Spleen (tissue), 11 donors: ENCODE data around the gene MAN1C1. TPM values are rescaled to one million over a fixed set of nuclear protein-coding genes. Genes with fewer than 3 reads are reported as not detected.

Experiments used
- DNase-seq: peaks from one replicate; pipeline ENCODE4 v3.0.0-alpha.2; 2020
- H3K27ac ChIP-seq, 8 donors: fragments of 200-600 bp; sonication (generic) in 7 of 8; 1 replicate in 4 of 8; 2 replicates in 4 of 8; pipeline versions ENCODE4 v1.5.0 to v1.8.0; 2016 to 2021; ENCODE audit warnings: inconsistent platforms in 4 of 8, mild to moderate bottlenecking in 4 of 8, moderate library complexity in 1 of 8
- H3K27me3 ChIP-seq, 7 donors: fragments of 200-600 bp; sonication (generic) in 6 of 7; replicated peaks in 1 of 7; 1 replicate in 4 of 7; 2 replicates in 3 of 7; pipeline versions ENCODE4 v1.5.0 to v1.8.0; 2016 to 2021; ENCODE audit warnings: inconsistent platforms in 3 of 7, mild to moderate bottlenecking in 1 of 7
- H3K36me3 ChIP-seq, 6 donors: fragments of 200-600 bp; sonication (generic) in 5 of 6; 1 replicate in 4 of 6; 2 replicates in 2 of 6; pipeline versions ENCODE4 v1.5.0 to v1.8.0; 2016 to 2021; ENCODE audit warnings: inconsistent platforms in 2 of 6
- H3K4me1 ChIP-seq, 6 donors: fragments of 200-600 bp; sonication (generic) in 5 of 6; 1 replicate in 3 of 6; 2 replicates in 3 of 6; pipeline versions ENCODE4 v1.5.0 to v1.8.0; 2016 to 2021; ENCODE audit warnings: inconsistent platforms in 3 of 6
- H3K4me3 ChIP-seq, 8 donors: fragments of 200-600 bp; sonication (generic) in 7 of 8; 1 replicate in 4 of 8; 2 replicates in 4 of 8; pipeline versions ENCODE4 v1.5.0 to v1.8.0; 2016 to 2021; ENCODE audit warnings: inconsistent platforms in 4 of 8, mild to moderate bottlenecking in 4 of 8, moderate library complexity in 2 of 8
- H3K9me3 ChIP-seq, 8 donors: fragments of 200-600 bp; sonication (generic) in 7 of 8; 1 replicate in 4 of 8; 2 replicates in 4 of 8; pipeline versions ENCODE4 v1.5.0 to v1.8.0; 2016 to 2021; ENCODE audit warnings: inconsistent platforms in 4 of 8
- POLR2A ChIP-seq, 3 donors: fragments of 450-650 bp; IDR thresholded peaks; one replicate each; pipeline ENCODE4 v1.5.1; 2017; ENCODE audit warnings: antibody characterized with exemption in 3 of 3, mild to moderate bottlenecking in 1 of 3
- POLR2AphosphoS5 ChIP-seq, 3 donors: sonication (generic); formaldehyde crosslinking; IDR thresholded peaks; one replicate each; pipeline ENCODE4 v1.5.1; 2017; ENCODE audit warnings: antibody characterized with exemption in 3 of 3
- WGBS, 5 donors: extraction: QIAGEN DNeasy Blood & Tissue Kit in 3 of 5; methylation state at CpG; one replicate each; pipeline versions ENCODE4 v1.1.5 to v1.1.7; 2013 to 2018; 5-methylcytosine and 5-hydroxymethylcytosine counted together
- intact Hi-C: fragments of 100-400 bp; cut with DNase I; formaldehyde crosslinking; loops from one replicate; pipeline ENCODE4 v1.15.0; 2023; ENCODE audit warnings: low total_unique reads
- polyA plus RNA-seq, 3 donors: library from polyadenylated mRNA; stranded (reverse); fragments of 200-250 nt; gene quantifications; one replicate each; pipeline ENCODE4 v1.2.1, GENCODE V29; 2013
- total RNA-seq, 7 donors: library from RNA; depleted of rRNA in 3 of 7; stranded (reverse); fragments of >200 nt in 3 of 7; fragmentation: NEBNext Ultra II Directional in 4 of 7; extraction: Animal tissue kit (Norgen Biotek cat#: 25700) in 4 of 7; gene quantifications; one replicate each; pipeline versions ENCODE4 v1.1.0 to v1.2.1, GENCODE V29; 2016 to 2021
- TF ChIP-seq, protein P1 (sequence below), 11 experiments: fragments of 200-600 bp in 7 of 11; fragments of 450-650 bp in 4 of 11; sonication (generic) in 4 of 11; IDR thresholded peaks in 8 of 11; conservative IDR thresholded peaks in 3 of 11; 1 replicate in 7 of 11; 2 replicates in 4 of 11; pipeline versions ENCODE4 v1.4.0 to v1.8.0; 2016 to 2021; ENCODE audit warnings: antibody characterized with exemption in 11 of 11, inconsistent platforms in 4 of 11, mild to moderate bottlenecking in 1 of 11
- donor health status: healthy with polysubstance abuse.
- donor health status: DM: no; HTN: no; CAD: no; lungs with moderate emphysema.
- donor health status: DM: no; HTN: no; CAD: no.
- donor health status: Bipolar disorder and iron deficiency.
- donor health status: healthy.
- donor health status: DM: no; HTN: no; CAD: no.
- donor health status: DM: yes; HTN: yes; CAD: no.

MAN1C1 gene
- total and polyA plus RNA-seq, 10 donors, result 4.6 to 54.3 (median 41.1) TPM

DNA sequence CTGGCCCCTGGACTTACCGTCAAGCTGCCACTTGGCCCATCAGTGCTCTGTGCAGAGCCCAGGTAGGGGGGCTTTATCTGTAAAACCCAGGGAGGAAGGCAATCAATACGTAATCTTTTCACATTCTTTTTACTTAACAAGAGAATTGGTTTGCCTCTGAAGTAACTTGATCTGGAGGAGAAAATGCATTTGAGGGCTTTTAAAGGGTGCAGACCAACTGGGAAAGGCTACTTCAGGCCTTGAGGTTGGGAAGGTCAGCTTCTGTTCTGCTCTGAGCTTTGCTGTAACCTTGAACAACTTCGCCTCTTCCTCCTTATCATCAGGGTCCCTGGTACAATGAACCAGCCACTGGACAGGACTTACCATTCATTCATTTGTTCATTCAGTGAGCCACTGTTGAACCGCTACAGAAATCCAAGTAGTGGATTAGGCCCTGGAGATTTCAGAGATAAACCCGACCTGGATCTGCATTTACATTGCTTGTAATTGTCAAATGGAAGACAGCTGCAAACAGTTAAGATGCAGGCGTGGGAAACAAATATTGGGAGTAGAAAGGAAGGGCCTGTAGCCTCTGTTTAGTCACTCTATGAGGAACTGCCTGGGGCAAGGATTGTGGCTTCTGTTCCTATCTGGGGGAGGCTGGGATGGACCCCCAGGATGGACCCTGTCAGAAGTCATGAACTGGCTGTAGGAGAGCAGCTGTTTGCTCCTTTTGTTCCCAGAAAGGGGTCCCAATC lies 90.9 kb downstream of the MAN1C1 start:
- Histone ChIP-seq H3K36me3 (no peaks in the 10 kb centered on the region), H3K4me3 (no peak overlapping the region), H3K9me3 (no peaks in the 10 kb centered on the region), H3K27ac (peak overlapping the region in 5 of 8 donors; percentile 19 to 56 (median 27)), H3K4me1 (peaks cover 33 to 98% (median 57%) of the 10 kb centered on the region in 6 donors), H3K27me3 (no peaks in the 10 kb centered on the region)
- intact Hi-C loops, result no loop called here
- TF ChIP-seq, protein P1, sequence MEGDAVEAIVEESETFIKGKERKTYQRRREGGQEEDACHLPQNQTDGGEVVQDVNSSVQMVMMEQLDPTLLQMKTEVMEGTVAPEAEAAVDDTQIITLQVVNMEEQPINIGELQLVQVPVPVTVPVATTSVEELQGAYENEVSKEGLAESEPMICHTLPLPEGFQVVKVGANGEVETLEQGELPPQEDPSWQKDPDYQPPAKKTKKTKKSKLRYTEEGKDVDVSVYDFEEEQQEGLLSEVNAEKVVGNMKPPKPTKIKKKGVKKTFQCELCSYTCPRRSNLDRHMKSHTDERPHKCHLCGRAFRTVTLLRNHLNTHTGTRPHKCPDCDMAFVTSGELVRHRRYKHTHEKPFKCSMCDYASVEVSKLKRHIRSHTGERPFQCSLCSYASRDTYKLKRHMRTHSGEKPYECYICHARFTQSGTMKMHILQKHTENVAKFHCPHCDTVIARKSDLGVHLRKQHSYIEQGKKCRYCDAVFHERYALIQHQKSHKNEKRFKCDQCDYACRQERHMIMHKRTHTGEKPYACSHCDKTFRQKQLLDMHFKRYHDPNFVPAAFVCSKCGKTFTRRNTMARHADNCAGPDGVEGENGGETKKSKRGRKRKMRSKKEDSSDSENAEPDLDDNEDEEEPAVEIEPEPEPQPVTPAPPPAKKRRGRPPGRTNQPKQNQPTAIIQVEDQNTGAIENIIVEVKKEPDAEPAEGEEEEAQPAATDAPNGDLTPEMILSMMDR (IDR thresholded peaks at IDR 0.05 in 8 of 11, conservative IDR thresholded peaks at IDR 0.05 in 3 of 11), result no peak
- TF ChIP-seq POLR2A (IDR thresholded peaks at IDR 0.05), result no peak
- no peak for TF ChIP-seq POLR2AphosphoS5 (IDR thresholded peaks at IDR 0.05)
- no peak for DNase-seq
- 73 to 82% (median 80%) methylated on average over 6 of the region's 6 CpGs for WGBS, 5 donors

DNA sequence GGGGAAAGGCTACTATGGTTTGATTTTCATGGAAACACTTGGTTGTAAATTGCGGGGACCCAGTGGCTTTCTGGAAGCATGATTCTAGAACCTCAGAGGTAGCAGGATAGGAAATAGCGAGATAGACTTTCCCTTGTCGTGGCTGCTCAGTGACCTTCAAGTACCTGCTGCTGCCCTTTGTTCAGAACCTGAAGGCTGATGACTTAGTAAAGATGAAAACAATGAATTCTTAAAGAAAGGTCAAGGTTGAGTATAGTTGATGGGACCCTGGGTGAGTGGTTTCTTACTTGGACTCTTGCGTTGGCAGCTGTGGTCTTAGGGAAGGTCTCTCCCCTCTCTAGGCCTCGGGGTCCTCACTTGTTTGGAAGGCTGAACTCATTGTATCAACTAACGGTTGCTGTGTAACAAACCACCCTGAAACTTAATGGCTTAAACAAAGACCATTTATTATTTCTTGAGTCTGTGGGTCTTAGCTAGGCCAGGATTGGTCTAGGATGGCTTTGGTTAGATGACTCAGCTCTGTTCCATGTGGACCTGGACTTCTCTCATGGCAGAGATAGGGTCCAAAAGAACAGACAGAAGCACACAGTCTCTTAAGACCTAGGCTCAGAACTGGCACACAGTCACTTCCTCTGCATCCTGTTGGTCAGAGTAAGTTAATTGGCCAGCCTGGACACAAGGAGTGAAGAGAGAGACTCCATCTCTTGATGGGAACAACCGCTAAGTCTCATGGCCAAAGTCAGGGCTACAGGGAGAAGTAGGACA lies 94.2 kb downstream of the MAN1C1 start:
- DNase-seq, result no peak
- H3K4me1 ChIP-seq, result peaks cover 16 to 83% (median 39%) of the 10 kb centered on the region in 6 donors
- no peaks in the 10 kb centered on the region for H3K9me3 ChIP-seq
- no peak overlapping the region for H3K4me3 ChIP-seq
- H3K27me3 ChIP-seq, result no peaks in the 10 kb centered on the region
- H3K36me3 ChIP-seq, result no peaks in the 10 kb centered on the region
- TF ChIP-seq POLR2A (IDR thresholded peaks at IDR 0.05) (no peak), POLR2AphosphoS5 (IDR thresholded peaks at IDR 0.05) (no peak)
- TF ChIP-seq, protein P1 (IDR thresholded peaks at IDR 0.05 in 8 of 11, conservative IDR thresholded peaks at IDR 0.05 in 3 of 11), result no peak
- H3K27ac ChIP-seq, result peak overlapping the region in 5 of 8 donors; percentile 43 to 63 (median 60)
- 85 to 91% (median 88%) methylated on average over 7 of the region's 7 CpGs for WGBS, 5 donors
- intact Hi-C loops, result no loop called here

DNA sequence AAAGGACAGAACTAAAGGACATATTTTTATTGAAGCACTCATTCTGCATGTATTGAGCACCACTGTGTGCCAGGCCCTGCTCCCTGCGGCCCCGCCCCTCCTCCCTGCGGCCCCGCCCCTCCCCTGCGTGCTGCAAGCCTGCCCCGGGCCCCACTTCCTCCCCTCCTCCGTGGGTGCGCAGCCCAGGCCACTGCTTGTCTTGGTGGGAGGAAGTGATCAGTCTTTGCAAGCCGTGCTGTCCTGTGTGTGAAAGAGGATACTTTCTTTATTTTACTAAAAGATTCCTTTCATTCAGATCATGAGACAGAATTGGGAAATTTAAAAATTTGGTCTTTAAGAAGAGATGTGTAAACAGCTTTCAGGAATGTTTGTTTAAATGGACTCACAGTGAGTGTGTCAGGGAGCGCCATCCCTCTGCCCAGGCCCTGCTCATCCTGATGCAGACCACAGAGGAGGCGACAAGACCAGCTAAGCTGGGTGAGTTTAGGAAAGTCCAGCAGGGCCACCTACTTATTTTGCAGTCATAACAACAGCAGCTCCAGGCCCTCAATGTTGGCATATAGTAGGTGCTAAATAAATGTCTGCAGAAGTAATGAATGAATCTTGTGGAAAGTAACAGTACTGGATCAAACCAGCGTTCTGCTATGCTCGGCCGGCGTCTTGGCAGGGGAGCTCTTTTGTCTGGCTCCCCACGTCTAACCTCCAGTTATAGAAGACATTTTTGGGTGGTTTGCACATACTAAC lies 95.1 kb downstream of the MAN1C1 start:
- TF ChIP-seq POLR2A (IDR thresholded peaks at IDR 0.05) (no peak), POLR2AphosphoS5 (IDR thresholded peaks at IDR 0.05) (peak in 2 of 3 donors; percentile 44 to 51)

DNA sequence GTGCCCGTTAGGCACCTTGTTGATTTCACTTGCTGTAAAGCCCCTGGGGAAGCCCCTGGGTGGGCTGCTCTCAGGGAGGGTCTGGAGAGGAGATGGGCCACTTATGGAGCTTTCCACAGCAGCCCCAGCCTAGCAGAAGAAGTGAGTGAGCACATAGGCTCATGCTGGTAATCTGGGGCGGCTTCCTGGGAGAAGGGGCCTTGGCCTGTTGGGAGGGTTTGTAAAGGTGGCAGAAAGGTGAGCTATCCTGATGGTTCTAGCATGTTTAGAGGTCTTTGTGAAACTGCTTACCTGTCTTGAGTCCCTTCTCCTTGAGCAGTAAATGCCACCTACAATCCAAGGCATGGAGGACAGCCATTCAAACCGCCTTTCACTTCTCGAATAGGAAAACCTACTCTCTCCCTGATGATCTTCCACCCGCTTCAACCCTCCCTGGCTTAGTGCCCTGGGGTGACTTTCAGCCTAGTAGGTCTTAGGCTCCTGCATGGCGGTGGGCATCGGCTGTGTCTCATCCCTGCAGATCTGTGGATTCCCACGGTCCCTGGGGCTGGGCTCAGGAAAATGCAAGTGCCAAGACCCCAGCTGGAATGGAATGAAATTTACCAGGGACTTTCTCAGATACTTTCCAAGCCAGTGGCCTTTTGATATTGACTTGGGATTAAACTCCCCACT lies 95.8 kb downstream of the MAN1C1 start:
- DNase-seq, result no peak
- Histone ChIP-seq H3K4me1 (peaks cover 16 to 67% (median 30%) of the 10 kb centered on the region in 6 donors), H3K27me3 (no peaks in the 10 kb centered on the region), H3K9me3 (no peaks in the 10 kb centered on the region), H3K27ac (peak overlapping the region in 6 of 8 donors; percentile 46 to 68 (median 61)), H3K36me3 (no peaks in the 10 kb centered on the region), H3K4me3 (no peak overlapping the region)
- 87 to 95% (median 91%) methylated on average over 7 to 8 of the region's 8 CpGs for WGBS, 5 donors
- intact Hi-C loops, result no loop called here
- TF ChIP-seq POLR2AphosphoS5 (IDR thresholded peaks at IDR 0.05) (no peak), POLR2A (IDR thresholded peaks at IDR 0.05) (no peak)
- TF ChIP-seq, protein P1 (IDR thresholded peaks at IDR 0.05 in 8 of 11, conservative IDR thresholded peaks at IDR 0.05 in 3 of 11), result no peak

More for the DNA sequence above, 95.1 kb downstream of the MAN1C1 start:
- H3K4me3 ChIP-seq, result no peak overlapping the region
- 33 to 46% (median 39%) methylated on average over 14 to 16 of the region's 16 CpGs for WGBS, 5 donors
- DNase-seq, result peak; percentile 90
- intact Hi-C loops, result no loop called here
- H3K27me3 ChIP-seq, result no peaks in the 10 kb centered on the region
- peak overlapping the region in 7 of 8 donors; percentile 43 to 68 (median 60) for H3K27ac ChIP-seq
- H3K4me1 ChIP-seq, result peaks cover 16 to 74% (median 34%) of the 10 kb centered on the region in 6 donors
- no peaks in the 10 kb centered on the region for H3K9me3 ChIP-seq
- no peaks in the 10 kb centered on the region for H3K36me3 ChIP-seq
